GM23338 (cell line): Measurements from ENCODE around the gene MRS2. TPM values are rescaled to one million over a fixed set of nuclear protein-coding genes. Genes with fewer than 3 reads are reported as not detected.

Experiments
- ATAC-seq: fragments of 200-7000 bp; cut with Tn5 transposase; 3 replicates; pipeline ENCODE4 v1.9.1; 2020
- DNase-seq: peaks from one replicate; pipeline ENCODE4 v3.0.0-alpha.2; 2015; ENCODE audit warnings: low spot score
- H2AFZ ChIP-seq: fragments of 200-600 bp; sonication (generic); 2 replicates; pipeline ENCODE4 v1.8.0; 2016; ENCODE audit warnings: antibody characterized with exemption, mild to moderate bottlenecking, moderate library complexity
- H3F3A ChIP-seq: fragments of 200-600 bp; sonication (generic); replicated peaks from 2 replicates; pipeline ENCODE4 v1.8.0; 2017; ENCODE audit warnings: antibody characterized with exemption, mixed run types, low read depth
- H3K27ac ChIP-seq: fragments of 200-600 bp; sonication (generic); 2 replicates; pipeline ENCODE4 v1.6.1; 2016; ENCODE audit warnings: low read depth
- H3K27me3 ChIP-seq: fragments of 200-600 bp; sonication (generic); 2 replicates; pipeline ENCODE4 v1.8.0; 2016; ENCODE audit warnings: mild to moderate bottlenecking, mixed run types, moderate library complexity; ENCODE audit not compliant: insufficient read depth
- H3K36me3 ChIP-seq: fragments of 200-600 bp; sonication (generic); 2 replicates; pipeline ENCODE4 v1.8.0; 2016; ENCODE audit warnings: mild to moderate bottlenecking; ENCODE audit not compliant: insufficient read depth
- H3K4me1 ChIP-seq: fragments of 200-600 bp; sonication (generic); 2 replicates; pipeline ENCODE4 v1.8.0; 2016; ENCODE audit warnings: mild to moderate bottlenecking, moderate library complexity; ENCODE audit not compliant: insufficient read depth
- H3K4me2 ChIP-seq: fragments of 200-600 bp; sonication (generic); 2 replicates; pipeline ENCODE4 v1.7.1; 2017; ENCODE audit warnings: mixed run types
- H3K4me3 ChIP-seq: fragments of 200-600 bp; sonication (generic); 2 replicates; pipeline ENCODE4 v1.6.1; 2016; ENCODE audit warnings: mixed run types
- H3K79me2 ChIP-seq: fragments of 200-600 bp; sonication (generic); replicated peaks from 2 replicates; pipeline ENCODE4 v1.8.0; 2017; ENCODE audit warnings: mild to moderate bottlenecking; ENCODE audit not compliant: insufficient read depth
- H3K9me2 ChIP-seq: fragments of 200-600 bp; sonication (generic); 2 replicates; pipeline ENCODE4 v1.8.0; 2017; ENCODE audit not compliant: insufficient read depth
- H4K20me1 ChIP-seq: fragments of 200-600 bp; sonication (generic); replicated peaks from 2 replicates; pipeline ENCODE4 v1.8.0; 2017; ENCODE audit warnings: mild to moderate bottlenecking; ENCODE audit not compliant: insufficient read depth
- H3K27ac Mint-ChIP-seq: 2 replicates; pipeline ENCODE4 v1.8.0; 2020; ENCODE audit warnings: inconsistent platforms, mild to moderate bottlenecking, moderate library complexity, mixed read lengths
- H3K27me3 Mint-ChIP-seq: 3 replicates; pipeline ENCODE4 v1.8.0; 2022; ENCODE audit warnings: low read depth, mild to moderate bottlenecking, moderate library complexity, mixed read lengths, inconsistent platforms; ENCODE audit not compliant: insufficient read depth, poor library complexity
- H3K36me3 Mint-ChIP-seq: 3 replicates; pipeline ENCODE4 v1.8.0; 2021; ENCODE audit warnings: low read depth, mild to moderate bottlenecking, inconsistent platforms, moderate library complexity, mixed read lengths
- H3K4me1 Mint-ChIP-seq: 3 replicates; pipeline ENCODE4 v1.8.0; 2020; ENCODE audit warnings: mild to moderate bottlenecking, inconsistent platforms, mixed read lengths
- H3K4me3 Mint-ChIP-seq: 3 replicates; pipeline ENCODE4 v1.8.0; 2021; ENCODE audit warnings: moderate library complexity, mild to moderate bottlenecking, inconsistent platforms, mixed read lengths
- H3K9me3 Mint-ChIP-seq: 3 replicates; pipeline ENCODE4 v1.8.0; 2020; ENCODE audit warnings: moderate library complexity, mild to moderate bottlenecking, inconsistent platforms, mixed read lengths
- CREB1 ChIP-seq: fragments of 250-450 bp; sonication (Bioruptor Pico); IDR thresholded peaks from 2 replicates; pipeline ENCODE4 v1.5.0; 2020; ENCODE audit warnings: low read depth, mild to moderate bottlenecking, moderate library complexity
- EZH2 ChIP-seq: fragments of 200-600 bp; sonication (generic); IDR thresholded peaks from one replicate; pipeline ENCODE4 v1.8.0; 2017; ENCODE audit warnings: antibody characterized with exemption, mild to moderate bottlenecking, low read depth; ENCODE audit not compliant: unreplicated experiment
- EZH2phosphoT487 ChIP-seq: fragments of 200-600 bp; sonication (generic); IDR thresholded peaks from one replicate; pipeline ENCODE4 v1.8.1; 2018; ENCODE audit warnings: antibody characterized with exemption; ENCODE audit not compliant: unreplicated experiment
- JUNB ChIP-seq: IDR thresholded peaks from one replicate; pipeline ENCODE4 v1.6.1; 2016; ENCODE audit warnings: antibody characterized with exemption; ENCODE audit not compliant: unreplicated experiment
- NANOG ChIP-seq: IDR thresholded peaks from 2 replicates; pipeline ENCODE4 v1.6.1; 2016; ENCODE audit warnings: antibody characterized with exemption, borderline replicate concordance
- POLR2AphosphoS5 ChIP-seq: IDR thresholded peaks from 2 replicates; pipeline ENCODE4 v1.6.1; 2016; ENCODE audit warnings: antibody characterized with exemption, low read depth
- STAT1 ChIP-seq: IDR thresholded peaks from one replicate; pipeline ENCODE4 v1.6.1; 2016; ENCODE audit warnings: antibody characterized with exemption; ENCODE audit not compliant: unreplicated experiment
- ZNF114 ChIP-seq: fragments of 250-450 bp; sonication (Bioruptor Pico); IDR thresholded peaks from 2 replicates; pipeline ENCODE4 v1.5.0; 2020; ENCODE audit warnings: mild to moderate bottlenecking, moderate library complexity
- ZNF331 ChIP-seq: fragments of 250-450 bp; sonication (Bioruptor Pico); IDR thresholded peaks from 2 replicates; pipeline ENCODE4 v1.5.0; 2020; ENCODE audit warnings: low read depth, mild to moderate bottlenecking, moderate library complexity
- polyA plus RNA-seq: library from polyadenylated mRNA; unstranded; fragments of >200 nt; fragmentation: Nextera tagmentation; extraction: Ambion mirVana; gene quantifications from 2 replicates; pipeline ENCODE4 v1.2.1, GENCODE V29; 2016
- total RNA-seq: library from RNA; depleted of rRNA; stranded (reverse); fragments of >200 nt; shearing (Covaris generic); gene quantifications from 2 replicates; pipeline ENCODE4 v1.2.3, GENCODE V29; 2014
- TF ChIP-seq, protein P1 (sequence below): IDR thresholded peaks from one replicate; pipeline ENCODE4 v1.6.1; 2018; ENCODE audit warnings: antibody characterized with exemption; ENCODE audit not compliant: unreplicated experiment
- TF ChIP-seq, protein P2 (sequence below), 2 experiments: fragments of 200-600 bp in 1 of 2; sonication (generic) in 1 of 2; conservative IDR thresholded peaks; 2 replicates each; pipeline versions ENCODE4 v1.5.1 to v1.6.1; 2016 to 2017; ENCODE audit warnings: antibody characterized with exemption in 2 of 2, low read depth in 2 of 2, mild to moderate bottlenecking in 2 of 2, moderate library complexity in 1 of 2
- TF ChIP-seq, protein P3 (sequence below): fragments of 250-450 bp; sonication (Bioruptor Pico); IDR thresholded peaks from 2 replicates; pipeline ENCODE4 v1.5.0; 2020; ENCODE audit warnings: mild to moderate bottlenecking, moderate library complexity
- TF ChIP-seq, protein P4 (sequence below): IDR thresholded peaks from 2 replicates; pipeline ENCODE4 v1.6.1; 2016; ENCODE audit warnings: antibody characterized with exemption

Gene MRS2
- total and polyA plus RNA-seq, 2 experiments from 2014 or later, result 80.9 to 125 TPM

DNA sequence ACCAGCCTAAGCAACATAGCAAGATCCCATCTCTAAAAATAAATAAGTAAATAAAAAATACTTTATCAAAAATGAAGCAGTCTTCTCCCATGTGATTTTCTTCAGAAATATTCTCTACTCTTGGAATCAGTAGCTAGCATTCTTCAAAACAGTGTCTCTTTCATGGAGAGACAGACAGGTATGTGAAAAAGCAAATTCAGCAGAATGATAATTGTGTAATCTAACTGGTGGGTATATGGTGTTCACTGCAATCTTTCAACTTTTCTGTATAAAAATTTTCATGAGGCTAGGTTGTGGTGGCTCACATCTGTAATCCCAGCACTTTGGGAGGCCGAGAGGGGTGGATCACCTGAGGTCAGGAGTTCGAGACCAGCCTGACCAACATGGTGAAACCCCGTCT, 7.9 kb downstream of the MRS2 start:
- DNase-seq (no peak), ATAC-seq (no peak)
- no peaks in the 10 kb centered on the region for H3K27me3 ChIP-seq
- peaks cover 71% of the 10 kb centered on the region for H3K79me2 ChIP-seq
- peaks cover 76% of the 10 kb centered on the region for H3K36me3 Mint-ChIP-seq
- H3K9me3 Mint-ChIP-seq, result no peaks in the 10 kb centered on the region
- H3K27ac ChIP-seq, result no peak overlapping the region
- H2AFZ ChIP-seq, result no peak overlapping the region
- peaks cover 75% of the 10 kb centered on the region for H3K36me3 ChIP-seq
- no peaks in the 10 kb centered on the region for H3F3A ChIP-seq
- H3K4me1 ChIP-seq, result peaks cover 15% of the 10 kb centered on the region
- no peak overlapping the region for H3K4me3 ChIP-seq
- H3K4me2 ChIP-seq, result no peak overlapping the region
- TF ChIP-seq, protein P1, sequence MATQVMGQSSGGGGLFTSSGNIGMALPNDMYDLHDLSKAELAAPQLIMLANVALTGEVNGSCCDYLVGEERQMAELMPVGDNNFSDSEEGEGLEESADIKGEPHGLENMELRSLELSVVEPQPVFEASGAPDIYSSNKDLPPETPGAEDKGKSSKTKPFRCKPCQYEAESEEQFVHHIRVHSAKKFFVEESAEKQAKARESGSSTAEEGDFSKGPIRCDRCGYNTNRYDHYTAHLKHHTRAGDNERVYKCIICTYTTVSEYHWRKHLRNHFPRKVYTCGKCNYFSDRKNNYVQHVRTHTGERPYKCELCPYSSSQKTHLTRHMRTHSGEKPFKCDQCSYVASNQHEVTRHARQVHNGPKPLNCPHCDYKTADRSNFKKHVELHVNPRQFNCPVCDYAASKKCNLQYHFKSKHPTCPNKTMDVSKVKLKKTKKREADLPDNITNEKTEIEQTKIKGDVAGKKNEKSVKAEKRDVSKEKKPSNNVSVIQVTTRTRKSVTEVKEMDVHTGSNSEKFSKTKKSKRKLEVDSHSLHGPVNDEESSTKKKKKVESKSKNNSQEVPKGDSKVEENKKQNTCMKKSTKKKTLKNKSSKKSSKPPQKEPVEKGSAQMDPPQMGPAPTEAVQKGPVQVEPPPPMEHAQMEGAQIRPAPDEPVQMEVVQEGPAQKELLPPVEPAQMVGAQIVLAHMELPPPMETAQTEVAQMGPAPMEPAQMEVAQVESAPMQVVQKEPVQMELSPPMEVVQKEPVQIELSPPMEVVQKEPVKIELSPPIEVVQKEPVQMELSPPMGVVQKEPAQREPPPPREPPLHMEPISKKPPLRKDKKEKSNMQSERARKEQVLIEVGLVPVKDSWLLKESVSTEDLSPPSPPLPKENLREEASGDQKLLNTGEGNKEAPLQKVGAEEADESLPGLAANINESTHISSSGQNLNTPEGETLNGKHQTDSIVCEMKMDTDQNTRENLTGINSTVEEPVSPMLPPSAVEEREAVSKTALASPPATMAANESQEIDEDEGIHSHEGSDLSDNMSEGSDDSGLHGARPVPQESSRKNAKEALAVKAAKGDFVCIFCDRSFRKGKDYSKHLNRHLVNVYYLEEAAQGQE, result no peak
- TF ChIP-seq, protein P2, sequence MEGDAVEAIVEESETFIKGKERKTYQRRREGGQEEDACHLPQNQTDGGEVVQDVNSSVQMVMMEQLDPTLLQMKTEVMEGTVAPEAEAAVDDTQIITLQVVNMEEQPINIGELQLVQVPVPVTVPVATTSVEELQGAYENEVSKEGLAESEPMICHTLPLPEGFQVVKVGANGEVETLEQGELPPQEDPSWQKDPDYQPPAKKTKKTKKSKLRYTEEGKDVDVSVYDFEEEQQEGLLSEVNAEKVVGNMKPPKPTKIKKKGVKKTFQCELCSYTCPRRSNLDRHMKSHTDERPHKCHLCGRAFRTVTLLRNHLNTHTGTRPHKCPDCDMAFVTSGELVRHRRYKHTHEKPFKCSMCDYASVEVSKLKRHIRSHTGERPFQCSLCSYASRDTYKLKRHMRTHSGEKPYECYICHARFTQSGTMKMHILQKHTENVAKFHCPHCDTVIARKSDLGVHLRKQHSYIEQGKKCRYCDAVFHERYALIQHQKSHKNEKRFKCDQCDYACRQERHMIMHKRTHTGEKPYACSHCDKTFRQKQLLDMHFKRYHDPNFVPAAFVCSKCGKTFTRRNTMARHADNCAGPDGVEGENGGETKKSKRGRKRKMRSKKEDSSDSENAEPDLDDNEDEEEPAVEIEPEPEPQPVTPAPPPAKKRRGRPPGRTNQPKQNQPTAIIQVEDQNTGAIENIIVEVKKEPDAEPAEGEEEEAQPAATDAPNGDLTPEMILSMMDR (conservative IDR thresholded peaks at IDR 0.05; ENCODE audit: low read depth in 2 of 2), result no peak
- TF ChIP-seq JUNB (no peak), CREB1 (CRISPR knock-in tag) (no peak), EZH2phosphoT487 (no peak), NANOG (no peak), EZH2 (no peak), ZNF331 (no peak), POLR2AphosphoS5 (no peak), STAT1 (no peak), ZNF114 (no peak)
- TF ChIP-seq, protein P3, sequence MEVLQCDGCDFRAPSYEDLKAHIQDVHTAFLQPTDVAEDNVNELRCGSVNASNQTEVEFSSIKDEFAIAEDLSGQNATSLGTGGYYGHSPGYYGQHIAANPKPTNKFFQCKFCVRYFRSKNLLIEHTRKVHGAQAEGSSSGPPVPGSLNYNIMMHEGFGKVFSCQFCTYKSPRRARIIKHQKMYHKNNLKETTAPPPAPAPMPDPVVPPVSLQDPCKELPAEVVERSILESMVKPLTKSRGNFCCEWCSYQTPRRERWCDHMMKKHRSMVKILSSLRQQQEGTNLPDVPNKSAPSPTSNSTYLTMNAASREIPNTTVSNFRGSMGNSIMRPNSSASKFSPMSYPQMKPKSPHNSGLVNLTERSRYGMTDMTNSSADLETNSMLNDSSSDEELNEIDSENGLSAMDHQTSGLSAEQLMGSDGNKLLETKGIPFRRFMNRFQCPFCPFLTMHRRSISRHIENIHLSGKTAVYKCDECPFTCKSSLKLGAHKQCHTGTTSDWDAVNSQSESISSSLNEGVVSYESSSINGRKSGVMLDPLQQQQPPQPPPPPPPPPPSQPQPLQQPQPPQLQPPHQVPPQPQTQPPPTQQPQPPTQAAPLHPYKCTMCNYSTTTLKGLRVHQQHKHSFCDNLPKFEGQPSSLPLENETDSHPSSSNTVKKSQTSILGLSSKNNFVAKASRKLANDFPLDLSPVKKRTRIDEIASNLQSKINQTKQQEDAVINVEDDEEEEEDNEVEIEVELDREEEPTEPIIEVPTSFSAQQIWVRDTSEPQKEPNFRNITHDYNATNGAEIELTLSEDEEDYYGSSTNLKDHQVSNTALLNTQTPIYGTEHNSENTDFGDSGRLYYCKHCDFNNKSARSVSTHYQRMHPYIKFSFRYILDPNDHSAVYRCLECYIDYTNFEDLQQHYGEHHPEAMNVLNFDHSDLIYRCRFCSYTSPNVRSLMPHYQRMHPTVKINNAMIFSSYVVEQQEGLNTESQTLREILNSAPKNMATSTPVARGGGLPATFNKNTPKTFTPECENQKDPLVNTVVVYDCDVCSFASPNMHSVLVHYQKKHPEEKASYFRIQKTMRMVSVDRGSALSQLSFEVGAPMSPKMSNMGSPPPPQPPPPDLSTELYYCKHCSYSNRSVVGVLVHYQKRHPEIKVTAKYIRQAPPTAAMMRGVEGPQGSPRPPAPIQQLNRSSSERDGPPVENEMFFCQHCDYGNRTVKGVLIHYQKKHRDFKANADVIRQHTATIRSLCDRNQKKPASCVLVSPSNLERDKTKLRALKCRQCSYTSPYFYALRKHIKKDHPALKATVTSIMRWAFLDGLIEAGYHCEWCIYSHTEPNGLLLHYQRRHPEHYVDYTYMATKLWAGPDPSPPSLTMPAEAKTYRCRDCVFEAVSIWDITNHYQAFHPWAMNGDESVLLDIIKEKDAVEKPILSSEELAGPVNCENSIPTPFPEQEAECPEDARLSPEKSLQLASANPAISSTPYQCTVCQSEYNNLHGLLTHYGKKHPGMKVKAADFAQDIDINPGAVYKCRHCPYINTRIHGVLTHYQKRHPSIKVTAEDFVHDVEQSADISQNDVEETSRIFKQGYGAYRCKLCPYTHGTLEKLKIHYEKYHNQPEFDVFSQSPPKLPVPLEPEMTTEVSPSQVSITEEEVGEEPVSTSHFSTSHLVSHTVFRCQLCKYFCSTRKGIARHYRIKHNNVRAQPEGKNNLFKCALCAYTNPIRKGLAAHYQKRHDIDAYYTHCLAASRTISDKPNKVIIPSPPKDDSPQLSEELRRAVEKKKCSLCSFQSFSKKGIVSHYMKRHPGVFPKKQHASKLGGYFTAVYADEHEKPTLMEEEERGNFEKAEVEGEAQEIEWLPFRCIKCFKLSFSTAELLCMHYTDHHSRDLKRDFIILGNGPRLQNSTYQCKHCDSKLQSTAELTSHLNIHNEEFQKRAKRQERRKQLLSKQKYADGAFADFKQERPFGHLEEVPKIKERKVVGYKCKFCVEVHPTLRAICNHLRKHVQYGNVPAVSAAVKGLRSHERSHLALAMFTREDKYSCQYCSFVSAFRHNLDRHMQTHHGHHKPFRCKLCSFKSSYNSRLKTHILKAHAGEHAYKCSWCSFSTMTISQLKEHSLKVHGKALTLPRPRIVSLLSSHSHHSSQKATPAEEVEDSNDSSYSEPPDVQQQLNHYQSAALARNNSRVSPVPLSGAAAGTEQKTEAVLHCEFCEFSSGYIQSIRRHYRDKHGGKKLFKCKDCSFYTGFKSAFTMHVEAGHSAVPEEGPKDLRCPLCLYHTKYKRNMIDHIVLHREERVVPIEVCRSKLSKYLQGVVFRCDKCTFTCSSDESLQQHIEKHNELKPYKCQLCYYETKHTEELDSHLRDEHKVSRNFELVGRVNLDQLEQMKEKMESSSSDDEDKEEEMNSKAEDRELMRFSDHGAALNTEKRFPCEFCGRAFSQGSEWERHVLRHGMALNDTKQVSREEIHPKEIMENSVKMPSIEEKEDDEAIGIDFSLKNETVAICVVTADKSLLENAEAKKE (CRISPR knock-in tag), result no peak
- TF ChIP-seq, protein P4, sequence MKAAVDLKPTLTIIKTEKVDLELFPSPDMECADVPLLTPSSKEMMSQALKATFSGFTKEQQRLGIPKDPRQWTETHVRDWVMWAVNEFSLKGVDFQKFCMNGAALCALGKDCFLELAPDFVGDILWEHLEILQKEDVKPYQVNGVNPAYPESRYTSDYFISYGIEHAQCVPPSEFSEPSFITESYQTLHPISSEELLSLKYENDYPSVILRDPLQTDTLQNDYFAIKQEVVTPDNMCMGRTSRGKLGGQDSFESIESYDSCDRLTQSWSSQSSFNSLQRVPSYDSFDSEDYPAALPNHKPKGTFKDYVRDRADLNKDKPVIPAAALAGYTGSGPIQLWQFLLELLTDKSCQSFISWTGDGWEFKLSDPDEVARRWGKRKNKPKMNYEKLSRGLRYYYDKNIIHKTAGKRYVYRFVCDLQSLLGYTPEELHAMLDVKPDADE, result no peak
- no peak overlapping the region for H3K27ac Mint-ChIP-seq
- H3K9me2 ChIP-seq, result no peaks in the 10 kb centered on the region
- H3K4me3 Mint-ChIP-seq, result no peak overlapping the region
- no peaks in the 10 kb centered on the region for H3K27me3 Mint-ChIP-seq
- H3K4me1 Mint-ChIP-seq, result peaks cover under 1% of the 10 kb centered on the region; the same call in 2 of the 3 replicates
- H4K20me1 ChIP-seq, result peaks cover 35% of the 10 kb centered on the region
